Stimulated activated CD8-positive, alpha-beta memory T cell treated with anti-CD3 and anti-CD28 coated beads, Interleukin-4, amount 100 ng/mL, for 4 hours (primary cell): ENCODE measurements around the gene MINDY1.

Source experiments
- DNase-seq, 2 donors: peaks; one replicate each; pipeline ENCODE4 v3.0.0-alpha.2; 2020; ENCODE audit warnings: low read depth in 2 of 2, low spot score in 1 of 2

MINDY1 gene

DNA sequence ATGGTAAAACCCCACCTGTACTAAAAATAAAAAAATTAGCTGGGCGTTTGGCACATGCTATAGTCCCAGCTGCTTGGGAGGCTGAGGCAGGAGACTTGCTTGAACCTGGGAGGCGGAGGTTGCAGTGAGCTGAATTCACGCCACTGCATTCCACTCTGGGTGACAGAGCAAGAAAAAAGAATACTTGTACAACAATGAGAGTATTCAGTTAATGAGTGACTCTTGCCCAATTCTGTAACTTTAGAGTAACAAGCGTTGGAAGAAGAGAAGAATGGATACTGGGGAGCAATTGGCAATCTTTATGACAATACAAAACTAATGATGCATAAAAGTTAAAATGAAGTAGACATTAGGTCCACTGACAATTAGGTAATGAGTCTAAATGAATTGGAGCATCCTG lies 14.1 kb downstream of the MINDY1 start:
- no peak for DNase-seq

DNA sequence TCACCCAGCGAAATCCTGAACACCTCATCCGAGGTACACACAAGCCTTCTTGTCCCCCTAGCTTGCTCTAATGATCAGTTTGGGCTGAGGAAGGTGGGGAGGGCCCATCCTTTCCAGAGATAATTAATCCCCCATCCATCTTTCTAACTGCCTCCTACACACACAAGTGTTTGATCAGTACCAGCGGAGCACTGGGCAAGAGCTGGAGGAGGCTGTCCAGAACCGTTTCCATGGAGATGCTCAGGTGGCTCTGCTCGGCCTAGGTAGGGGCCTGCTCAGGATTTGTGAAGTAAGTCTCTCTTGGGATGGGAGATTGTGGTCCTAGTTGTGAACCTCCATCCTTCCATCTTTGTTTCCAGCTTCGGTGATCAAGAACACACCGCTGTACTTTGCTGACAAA lies 18.8 kb downstream of the MINDY1 start:
- DNase-seq: no peak

DNA sequence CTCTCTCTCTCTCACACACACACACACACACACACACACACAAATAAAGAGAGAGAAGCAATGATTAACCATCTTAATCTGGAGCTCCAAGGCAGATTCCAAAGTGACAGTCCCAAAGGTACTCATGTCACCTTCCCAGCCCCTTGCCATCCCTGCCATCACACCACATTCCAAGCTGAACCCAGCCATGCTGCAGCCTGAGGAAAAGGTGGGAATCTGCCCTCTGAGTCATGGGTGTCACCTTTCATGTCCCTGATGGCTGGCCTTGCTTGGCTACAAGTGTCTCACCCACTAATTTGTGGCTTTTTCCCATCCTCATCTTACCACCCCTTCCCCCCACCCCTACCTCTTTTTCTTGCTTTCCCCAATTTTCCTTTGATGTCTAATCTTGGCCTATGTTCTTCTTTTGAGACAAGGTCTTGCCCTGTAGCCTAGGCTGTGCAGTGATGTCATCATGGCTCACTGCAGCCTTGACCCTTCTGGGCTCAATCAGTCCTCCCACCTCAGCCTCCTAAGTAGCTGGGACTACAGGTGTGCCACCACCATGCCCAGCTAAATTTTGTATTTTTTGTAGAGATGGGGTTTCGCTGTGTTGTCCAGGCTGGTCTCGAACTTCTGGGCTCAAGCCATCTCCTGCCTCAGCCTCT lies 21.4 kb downstream of the MINDY1 start:
- no peak for DNase-seq

DNA sequence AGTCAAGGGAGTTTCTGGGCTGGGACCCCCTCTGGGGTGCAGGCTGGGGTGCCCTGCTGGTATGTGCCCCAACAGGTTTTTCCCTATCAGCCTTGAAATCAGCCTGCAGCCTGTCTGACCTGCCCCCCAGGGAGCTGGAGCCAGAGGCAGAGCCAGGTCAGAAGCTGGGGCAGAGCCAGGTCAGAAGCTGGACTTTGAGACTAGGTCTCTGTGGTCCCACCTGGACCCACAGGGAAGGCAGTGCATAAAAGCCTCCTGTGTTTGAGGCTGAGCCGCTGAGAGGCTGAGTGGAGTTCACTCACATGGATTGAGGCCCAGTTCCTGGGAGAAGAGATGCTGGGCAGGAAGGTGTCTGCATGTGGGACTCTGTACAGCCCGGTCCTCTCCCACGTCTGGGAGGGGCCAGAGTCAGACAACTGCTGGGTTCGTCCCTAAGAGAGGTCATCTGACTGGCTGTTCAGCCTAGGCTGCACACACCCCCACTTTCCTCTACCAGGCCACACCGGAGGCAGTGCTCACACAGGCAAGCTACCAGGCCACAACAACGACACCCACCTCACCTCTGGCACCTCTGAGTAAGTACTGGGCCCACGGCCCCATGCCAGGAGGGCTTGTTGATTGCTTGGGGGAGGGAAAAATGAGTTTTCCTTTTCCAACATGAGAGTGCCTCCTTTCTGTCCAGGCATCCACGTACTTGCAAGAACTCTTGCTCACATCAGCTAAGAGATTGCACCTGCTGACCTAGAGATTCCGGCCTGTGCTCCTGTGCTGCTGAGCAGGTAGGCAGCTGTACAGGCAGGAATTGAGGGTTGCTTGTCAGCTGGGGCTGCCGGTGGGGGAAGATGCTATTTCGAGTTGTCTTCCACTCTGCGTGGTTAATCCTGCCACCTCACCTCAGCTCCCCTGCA lies 24.6 kb downstream of the MINDY1 start, which contains the start of gene ANXA9:
TSS of gene ANXA9 (plus strand) at position 488 of the 908 bp plus-strand sequence. CDS start 814 bp downstream, outside the sequence.
- no peak for DNase-seq

DNA sequence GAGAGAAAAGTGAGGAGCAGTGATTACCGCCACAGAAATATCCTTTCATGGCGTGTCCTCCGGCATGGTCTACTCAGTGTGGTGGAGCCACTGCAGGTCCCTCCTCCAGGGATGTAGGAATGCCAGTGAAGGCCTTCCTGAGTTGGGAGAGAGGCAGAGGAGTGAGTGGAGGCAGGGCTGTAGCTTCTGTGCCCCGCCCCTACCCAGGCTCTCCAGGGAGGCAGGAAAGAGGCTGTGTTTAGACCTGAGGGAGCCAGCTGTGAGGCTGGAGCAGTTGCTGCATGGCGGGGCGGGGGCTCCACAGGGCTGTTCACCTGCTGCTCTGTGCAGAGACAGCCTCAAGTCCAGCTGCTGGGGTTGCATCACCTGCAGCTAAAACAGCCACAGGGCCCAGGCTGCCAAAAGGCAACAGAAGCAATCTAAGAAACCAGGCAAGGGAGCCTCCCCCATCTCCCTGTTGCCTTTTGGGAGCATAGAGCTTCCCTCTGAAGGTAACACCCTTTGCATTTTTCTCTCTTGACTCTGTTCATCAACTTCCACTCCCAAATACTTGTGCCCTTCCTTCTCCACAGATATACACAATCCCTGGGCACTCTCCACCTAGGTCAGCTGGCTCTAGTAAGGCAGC lies 25.4 kb downstream of the MINDY1 start:
- DNase-seq: no peak

DNA sequence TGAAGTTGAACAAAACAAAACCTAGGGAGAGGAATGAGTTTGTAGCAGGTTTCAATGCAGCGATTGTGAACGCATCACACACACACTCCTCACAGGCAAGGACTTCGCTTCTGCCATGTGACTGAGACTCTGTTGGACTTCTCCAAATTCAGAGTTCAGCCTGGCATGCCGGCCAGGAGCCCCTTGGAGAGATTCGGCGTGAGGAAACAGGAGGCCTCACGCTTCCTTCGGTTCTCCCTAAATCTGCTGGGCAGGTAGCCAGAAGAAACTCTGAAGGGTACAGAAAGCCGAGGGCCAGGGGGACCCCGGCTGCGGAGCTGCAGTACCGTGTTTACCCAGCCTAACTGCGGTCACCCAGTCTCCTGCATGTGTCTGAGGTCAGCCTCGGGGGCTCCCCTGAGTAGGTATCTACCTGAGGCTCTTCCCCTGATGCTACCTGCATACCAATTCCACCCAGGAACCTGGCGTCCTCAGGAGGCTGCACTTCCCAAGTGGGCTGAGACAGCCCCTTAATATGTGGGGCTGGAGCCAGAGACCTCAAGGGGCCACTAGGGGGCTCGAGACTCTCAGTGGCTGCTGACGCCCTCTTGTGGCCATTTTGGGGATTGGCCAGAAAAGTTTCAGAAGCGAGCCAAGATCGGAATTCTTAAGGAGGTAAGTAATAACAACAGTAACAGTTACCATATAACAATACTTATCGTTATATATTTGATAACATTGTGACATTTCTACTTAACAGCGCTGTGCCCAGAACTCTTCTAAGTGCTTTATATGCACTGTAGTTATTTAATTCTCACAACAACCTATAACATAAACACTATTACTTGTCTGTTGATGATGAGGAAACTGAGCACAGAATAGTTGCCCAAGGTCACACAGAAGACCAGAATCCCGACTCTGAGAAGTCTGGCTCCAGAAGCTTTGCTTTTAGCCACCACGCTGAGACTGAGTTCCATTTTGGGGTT lies 27.3 kb downstream of the MINDY1 start:
- peak; percentile 68 to 90 for DNase-seq

DNA sequence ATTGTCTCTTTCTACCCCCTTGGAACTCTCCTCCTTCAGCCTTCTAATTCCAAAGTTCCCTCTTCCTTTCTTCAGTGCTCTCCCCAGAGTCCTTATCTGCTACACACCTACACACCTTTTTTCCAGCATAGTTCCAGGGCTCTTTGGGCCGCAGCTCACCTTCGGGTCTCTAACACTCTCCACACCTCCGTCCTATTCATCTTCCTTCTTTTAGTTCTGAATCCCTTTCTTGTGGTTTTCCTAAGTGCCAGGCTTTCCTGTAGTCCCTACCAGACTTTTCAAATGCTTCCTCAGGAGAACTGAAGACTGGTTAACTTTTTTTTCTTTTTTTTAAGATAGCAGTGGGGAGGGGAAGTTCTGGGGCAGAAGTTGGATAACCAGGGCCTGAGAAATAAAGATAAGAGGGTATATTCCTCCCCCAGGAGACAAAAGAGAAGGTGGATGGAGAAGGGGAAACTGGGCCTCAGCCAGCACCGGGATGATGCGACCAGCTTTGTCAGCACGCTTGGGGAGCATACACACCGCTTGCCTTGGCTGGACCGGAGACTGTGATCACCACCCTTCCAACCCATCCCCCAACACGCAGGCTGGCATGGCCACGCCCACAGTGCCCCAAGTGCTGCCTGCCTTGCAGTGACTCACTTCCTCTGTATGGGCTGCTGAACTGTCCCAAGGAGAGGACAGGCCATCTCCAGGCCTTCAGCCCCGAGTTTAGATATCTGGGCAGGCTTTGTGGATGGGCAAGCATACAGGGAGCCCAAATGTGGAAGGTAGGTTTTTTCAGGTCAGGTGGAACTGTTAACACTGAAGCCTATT lies 29.6 kb downstream of the MINDY1 start:
- peak; percentile 44 to 52 for DNase-seq

DNA sequence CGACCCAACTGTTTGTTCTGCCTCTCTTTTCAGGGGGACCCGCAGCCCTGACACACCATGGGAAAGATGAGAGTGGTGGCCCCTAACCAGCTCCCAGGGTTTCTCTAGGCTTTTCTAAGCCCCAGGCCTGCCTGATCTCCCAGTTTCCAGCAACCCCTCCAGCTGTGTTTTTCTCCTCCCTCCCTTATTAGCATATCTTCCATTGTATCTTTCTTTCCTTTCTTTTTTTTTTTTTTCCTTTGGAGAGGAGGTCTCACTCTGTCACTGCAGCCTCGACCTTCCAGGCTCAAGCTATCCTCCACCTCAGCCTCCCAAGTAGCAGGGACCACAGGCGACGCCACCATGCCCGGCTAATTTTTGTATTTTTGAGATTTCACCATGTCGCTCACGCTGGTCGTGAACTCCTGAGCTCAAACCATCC lies 30.3 kb downstream of the MINDY1 start:
- no peak for DNase-seq

DNA sequence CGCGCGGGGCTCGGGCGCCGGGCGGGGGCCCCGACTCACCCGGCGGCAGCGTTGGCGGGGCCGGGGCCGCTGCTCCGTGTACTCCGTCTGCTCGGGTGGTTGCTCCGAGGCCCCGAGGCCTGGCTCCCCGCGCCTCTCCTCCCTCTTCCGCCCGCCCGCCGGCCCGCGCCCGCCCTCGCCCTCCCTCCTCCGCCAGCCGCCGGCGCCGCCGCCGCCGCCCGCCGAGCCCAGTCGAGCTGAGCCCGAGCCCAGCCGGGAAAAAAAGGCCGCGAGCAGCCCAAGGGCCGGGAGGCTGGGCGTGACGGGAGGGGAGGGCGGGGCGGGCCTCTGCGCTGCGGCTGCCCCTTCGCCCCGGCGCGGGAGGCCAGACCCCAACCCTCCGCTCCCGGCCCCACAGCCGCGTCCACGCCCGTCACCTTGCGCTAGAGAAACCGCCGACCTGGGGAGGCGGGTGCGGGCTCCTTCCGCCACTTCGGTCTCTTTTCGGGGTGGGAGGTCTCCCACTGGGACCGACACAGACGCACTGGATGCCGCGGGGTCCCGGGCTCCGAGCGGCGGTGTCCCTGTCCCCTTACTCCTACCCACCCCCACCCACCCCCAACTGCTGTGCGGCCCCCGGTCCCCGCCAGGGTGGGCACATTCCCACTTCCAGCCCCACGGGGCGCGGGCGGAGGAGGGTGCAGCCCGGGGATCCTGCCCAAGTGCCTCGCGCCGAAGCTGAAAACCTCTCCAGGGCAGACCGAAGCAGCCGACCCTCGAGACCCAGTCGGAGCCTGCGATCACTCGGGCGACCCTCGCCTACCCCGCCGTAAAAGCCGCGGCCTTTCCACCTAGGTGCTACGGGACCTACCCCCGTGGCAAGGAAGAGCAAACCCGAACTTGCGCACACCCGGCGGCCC lies 31.9 kb downstream of the MINDY1 start, which contains the start of gene CERS2:
TSS of gene CERS2 (minus strand) at position 256 of the 899 bp plus-strand sequence. CDS start 5,745 bp downstream, outside the sequence.
- peak; percentile 40 to 52 for DNase-seq

DNA sequence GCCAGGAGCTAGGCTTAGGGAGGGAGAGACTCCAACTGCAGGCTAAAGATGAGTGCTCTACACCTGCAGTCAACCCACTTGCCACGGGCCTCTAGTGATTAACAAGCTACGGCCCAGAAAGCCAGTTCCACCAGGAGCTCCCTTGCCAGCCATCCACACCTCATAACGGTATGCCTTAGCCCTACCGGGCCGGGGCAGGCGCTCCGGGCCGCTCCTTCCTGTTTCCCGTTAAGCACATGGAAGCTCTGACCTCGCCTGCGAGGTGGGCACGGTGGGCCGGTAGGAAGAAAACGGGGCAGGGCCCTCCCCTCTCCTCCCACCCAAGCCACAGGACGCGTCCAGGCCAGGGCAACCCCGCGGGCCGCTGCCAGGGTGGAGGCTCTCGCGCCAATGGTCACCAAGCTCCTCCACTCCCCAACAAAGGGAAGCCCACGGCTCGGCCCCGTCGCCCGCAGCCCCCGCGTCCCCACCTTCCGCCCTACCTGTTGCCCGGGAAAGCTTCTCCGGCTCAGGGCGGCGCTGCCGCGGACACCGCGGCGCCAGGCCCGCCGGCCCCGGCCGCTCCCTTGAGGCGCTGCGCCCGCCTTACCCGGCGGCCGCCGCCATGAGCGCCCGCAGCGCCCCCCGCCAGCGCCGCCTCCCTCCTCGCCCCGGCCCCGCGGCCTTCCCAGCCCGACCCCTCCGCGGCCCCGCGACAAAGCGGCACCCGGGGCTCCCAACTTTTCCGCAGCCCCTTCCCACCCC lies 32.7 kb downstream of the MINDY1 start:
- DNase-seq: no peak

DNA sequence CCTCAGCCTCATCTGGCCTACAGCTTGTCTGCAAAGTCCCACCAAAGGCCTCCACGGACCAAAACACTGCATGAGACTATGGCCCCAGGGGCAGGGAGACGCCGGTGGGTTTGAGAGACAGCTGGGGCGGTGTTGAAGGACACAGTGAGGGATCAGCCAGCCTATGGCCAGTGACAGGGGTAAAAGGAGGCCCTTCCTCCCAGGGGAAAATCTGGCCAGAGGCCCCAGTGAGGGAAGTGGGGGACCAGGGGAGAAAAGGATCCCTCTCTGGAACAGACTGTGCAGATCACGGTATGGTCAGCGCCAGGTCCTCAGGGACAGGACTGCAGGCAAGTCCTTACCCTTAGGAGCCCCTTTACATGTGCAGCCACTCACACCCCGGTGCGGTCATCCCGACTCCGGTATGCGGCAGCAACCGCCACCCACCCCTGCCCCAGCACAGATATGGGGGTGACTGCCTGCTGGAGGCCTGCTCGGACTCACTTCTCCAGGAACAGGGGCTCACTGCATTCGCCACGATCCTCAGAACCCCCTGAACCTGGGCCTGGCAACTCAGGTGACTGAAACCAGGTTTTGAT lies 33.4 kb downstream of the MINDY1 start:
- no peak for DNase-seq

DNA sequence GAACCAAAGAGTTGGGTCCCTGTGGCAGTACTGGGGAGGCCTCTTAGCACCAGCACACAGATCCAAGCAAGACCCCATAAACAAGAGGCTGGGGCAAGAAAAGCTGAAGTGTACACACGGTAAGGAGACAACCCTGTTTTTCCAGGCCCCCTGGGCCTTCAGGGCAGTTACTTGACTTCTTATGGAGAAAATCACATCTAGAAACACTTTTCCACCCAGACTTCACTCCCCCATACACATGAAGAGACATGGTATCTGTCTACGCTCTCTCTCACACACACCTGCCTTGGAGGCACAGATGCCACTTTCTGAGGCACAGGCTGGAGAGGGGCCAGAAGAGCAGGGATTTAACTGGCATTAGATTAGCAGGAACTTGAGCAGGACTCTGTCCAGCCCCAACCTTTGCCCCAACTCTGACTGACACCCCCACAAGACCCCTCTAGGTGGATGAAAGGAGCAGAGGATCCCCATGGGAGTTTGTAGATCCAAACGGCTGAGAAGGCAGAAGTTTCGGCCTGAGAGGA lies 34.2 kb downstream of the MINDY1 start:
- DNase-seq: no peak

DNA sequence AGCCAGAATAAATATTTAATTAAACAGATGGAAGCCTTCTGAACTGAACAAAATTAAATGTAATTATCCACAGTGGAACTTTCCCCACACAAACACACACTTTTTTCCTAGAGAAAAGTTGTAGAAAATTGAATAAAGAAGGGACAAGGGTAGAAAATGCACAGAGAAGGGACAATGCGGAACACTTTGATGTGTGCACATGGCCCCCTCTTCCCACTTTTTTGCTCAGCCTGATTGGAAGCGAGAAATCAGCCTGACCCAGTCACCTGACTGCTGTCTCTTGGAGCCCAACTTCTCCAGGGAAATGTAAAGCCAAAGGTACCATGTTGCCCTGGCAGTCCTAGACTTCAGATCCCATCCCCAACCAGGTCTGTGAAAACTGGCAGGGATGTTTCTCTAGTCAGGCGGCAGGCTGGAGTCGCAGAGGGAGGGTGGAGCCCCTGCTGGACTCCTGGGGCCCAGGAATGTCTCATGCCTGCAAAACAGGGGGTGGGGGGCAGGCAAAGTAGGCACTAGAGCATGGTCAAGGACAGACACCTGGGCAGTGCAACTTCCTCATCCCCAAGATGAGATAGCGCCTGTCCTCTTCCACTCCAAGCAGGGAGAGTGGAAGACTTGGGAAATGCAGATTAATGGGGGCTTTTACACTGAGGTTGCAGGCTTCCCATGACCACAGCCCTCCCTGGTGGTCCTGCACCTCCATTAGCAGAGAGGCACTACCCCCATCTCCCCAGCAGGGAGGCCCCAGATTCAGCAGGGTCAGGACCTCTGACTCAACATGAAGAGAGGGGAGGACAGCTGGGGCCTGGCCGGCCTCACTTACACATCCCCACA lies 34.9 kb downstream of the MINDY1 start:
- DNase-seq: no peak

DNA sequence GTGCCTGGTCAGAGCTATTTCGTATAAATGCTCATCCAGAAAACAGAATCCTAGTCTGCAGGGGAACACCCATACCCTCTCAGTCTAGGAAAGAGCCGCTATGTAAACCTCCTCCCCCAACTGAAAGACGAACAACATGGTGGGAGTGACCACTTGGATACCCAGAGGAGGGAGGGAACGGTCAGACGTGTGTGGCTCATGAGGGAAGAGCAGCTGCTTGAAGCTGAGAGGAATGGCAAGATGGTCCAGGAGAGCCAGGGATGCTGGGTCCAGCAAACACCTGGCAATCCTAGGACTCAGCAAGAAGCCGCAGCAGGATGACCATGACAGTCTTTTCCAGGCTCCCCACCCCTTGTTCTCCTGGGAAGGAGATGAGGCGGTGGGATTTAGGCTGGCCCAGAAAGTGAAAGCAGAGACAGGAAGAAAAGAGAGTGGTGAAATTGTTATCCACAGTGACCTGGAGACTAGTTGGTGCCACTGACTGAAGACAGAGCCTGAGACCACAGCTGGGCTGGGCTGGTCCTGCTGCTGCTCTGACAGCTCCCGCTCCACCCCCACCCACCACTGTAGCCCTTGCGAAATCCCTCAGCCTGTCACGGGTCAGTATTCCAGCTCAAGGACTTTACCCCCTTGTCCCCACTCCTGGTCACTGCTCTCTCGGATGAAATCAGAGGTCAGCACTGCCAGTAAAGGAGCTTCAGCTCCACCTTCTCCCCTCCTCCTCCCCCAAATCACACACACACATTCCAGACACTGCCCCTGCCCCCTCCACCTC lies 35.7 kb downstream of the MINDY1 start:
- DNase-seq: no peak

DNA sequence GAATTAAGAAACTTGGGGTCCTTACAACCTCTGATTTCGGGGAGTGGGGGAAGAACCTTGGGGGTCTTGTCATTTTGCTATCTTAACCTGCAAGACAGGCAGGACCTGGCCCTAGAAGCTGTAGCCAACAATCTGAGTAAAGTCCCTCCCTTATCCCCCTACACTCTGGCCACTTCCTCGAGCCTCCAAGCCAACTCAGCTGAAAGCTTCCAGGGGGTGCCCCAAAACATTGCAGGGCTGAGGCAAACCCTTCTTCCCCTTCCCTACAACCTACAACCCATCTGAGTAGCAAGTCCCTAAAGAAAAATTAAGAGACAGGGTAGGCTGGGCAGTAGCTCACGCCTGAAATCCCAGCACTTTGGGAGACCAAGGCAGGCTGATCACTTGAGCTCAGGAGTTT lies 37.1 kb downstream of the MINDY1 start:
- DNase-seq: no peak

DNA sequence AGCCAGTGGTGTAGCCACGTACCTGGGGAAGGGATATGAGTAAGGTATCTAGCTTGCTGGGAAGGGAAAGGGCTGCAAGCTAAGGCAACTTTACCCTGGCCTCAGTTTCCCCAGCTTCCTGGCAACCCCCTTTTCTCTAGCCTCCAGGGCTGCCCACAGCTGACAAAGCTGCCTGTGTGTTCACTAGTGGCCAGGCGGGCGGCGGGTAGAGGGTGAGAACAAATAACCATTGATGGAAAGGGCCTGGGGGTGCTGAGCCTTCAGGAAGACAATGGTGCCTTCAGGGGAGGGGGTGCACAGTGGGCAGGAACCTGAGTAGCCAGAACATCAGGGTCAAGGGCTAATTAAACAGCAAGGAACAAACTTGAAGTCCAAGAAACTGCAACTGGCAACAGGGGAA lies 38.2 kb downstream of the MINDY1 start:
- no peak for DNase-seq
